ENCODE results near the gene QSOX2.

Gene QSOX2

GRCh38 chr9:136218271-136218670 lies 27.3 kb downstream of the QSOX2 start:
- H3K27me3 Mint-ChIP-seq, result no peaks in the 10 kb centered on the region
- no peaks in the 10 kb centered on the region for H3K9me3 Mint-ChIP-seq
- peaks cover 87% of the 10 kb centered on the region for H3K36me3 Mint-ChIP-seq
- H3K27ac Mint-ChIP-seq, result no peak overlapping the region
- no peak for ATAC-seq
- no peak overlapping the region for H3K4me3 Mint-ChIP-seq
- peaks cover 14% of the 10 kb centered on the region for H3K4me1 Mint-ChIP-seq

DNA sequence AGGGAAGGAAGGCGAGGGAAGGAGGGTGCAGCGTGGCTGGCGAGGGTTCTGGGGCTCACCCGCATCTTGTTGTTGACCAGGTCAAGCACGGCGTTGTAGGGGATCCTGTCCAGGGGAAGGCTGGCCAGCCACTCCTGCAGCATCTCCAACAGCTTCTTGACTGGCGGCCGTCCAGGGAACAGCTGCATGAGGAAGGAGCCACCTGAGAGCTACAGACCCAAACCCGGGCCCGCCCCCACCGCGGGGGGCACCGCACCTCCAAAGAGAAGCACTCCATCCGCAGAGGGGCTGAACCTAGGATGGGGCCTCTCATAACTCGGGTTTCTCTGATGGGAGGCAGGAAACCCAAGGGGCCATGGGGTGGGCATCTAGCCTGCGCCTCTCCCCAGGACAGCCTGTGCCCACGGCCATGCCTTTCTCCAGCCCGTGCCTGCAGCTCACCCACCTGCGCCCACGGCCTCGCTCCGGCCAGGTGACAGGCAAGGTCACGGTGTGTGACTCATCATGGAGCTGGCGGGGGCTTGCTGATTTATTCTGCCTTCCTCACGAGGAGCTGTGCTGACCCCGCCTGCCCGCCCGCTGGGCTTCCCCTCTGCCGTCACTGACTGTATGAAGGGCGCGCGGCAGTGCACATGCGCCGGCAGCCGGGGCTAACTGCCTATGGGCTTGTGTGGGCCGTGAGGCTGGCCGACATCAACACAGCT lies 28.9 kb downstream of the QSOX2 start:
- no peak for ATAC-seq
- H3K27me3 Mint-ChIP-seq, result no peaks in the 10 kb centered on the region
- H3K9me3 Mint-ChIP-seq, result no peaks in the 10 kb centered on the region
- H3K4me3 Mint-ChIP-seq, result no peak overlapping the region
- H3K36me3 Mint-ChIP-seq, result peaks cover 87% of the 10 kb centered on the region
- peaks cover 21% of the 10 kb centered on the region for H3K4me1 Mint-ChIP-seq
- no peak overlapping the region for H3K27ac Mint-ChIP-seq

GRCh38 chr9:136213733-136214132 lies 31.9 kb downstream of the QSOX2 start:
- ATAC-seq, result no peak
- Mint-ChIP-seq H3K27me3 (no peaks in the 10 kb centered on the region), H3K36me3 (peaks cover 79% of the 10 kb centered on the region), H3K27ac (no peak overlapping the region), H3K4me1 (peaks cover 14% of the 10 kb centered on the region), H3K9me3 (no peaks in the 10 kb centered on the region), H3K4me3 (no peak overlapping the region)

GRCh38 chr9:136212345-136212950 lies 33.2 kb downstream of the QSOX2 start:
- H3K27me3 Mint-ChIP-seq, result no peaks in the 10 kb centered on the region
- H3K36me3 Mint-ChIP-seq, result peaks cover 80% of the 10 kb centered on the region
- no peak overlapping the region for H3K4me3 Mint-ChIP-seq
- peaks cover 15% of the 10 kb centered on the region for H3K4me1 Mint-ChIP-seq
- peak overlapping the region; percentile 44 for H3K27ac Mint-ChIP-seq
- no peaks in the 10 kb centered on the region for H3K9me3 Mint-ChIP-seq
- no peak for ATAC-seq

GRCh38 chr9:136211441-136212344 lies 33.9 kb downstream of the QSOX2 start:
- Mint-ChIP-seq H3K27me3 (no peaks in the 10 kb centered on the region), H3K4me3 (no peak overlapping the region), H3K4me1 (peaks cover 22% of the 10 kb centered on the region), H3K27ac (peak overlapping the region; percentile 44), H3K9me3 (no peaks in the 10 kb centered on the region), H3K36me3 (peaks cover 87% of the 10 kb centered on the region)
- peak; percentile 53 for ATAC-seq

DNA sequence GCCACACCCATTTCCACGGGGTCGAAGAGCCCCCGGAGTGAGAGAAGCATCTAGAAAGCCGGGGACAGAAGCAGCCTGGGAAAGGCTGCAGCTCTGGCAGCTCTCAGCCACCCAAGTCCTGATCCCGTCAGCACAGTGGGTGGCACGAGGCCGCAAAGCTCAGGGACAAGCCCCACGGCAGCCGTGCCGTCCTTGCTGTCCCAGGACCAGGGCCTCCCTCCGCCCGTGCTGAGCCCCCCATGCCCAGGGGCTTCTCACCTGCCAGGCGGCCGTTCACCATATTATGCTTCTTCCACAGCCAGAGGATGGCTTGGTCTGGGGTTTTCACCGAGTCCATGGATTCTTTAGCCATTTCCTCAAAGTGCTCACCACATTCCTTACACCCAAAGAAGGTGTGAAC lies 34.6 kb downstream of the QSOX2 start:
- Mint-ChIP-seq H3K4me1 (peaks cover 25% of the 10 kb centered on the region), H3K4me3 (no peak overlapping the region), H3K36me3 (peaks cover 88% of the 10 kb centered on the region), H3K9me3 (no peaks in the 10 kb centered on the region), H3K27me3 (no peaks in the 10 kb centered on the region), H3K27ac (no peak overlapping the region)
- ATAC-seq, result no peak

DNA sequence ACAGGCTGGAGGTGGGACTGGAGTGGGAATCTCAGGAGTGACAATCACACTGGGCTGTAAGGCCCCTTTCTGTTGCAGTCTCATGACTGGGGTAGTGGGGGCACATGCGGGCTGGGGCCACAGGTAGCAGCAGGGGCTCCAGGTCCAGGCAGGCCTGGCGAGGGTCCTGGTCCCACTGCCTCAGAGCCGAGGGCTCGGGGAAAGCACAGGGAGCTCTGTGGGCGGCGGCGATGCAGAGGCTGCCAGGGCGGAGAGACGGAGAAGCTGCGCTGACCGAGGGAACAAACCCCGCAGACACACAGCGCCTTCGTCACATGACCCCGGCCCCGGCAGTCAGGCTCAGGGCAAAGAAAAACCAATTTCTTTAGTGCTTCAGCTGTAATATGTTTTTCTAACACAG lies 35.3 kb downstream of the QSOX2 start:
- H3K4me1 Mint-ChIP-seq, result peaks cover 25% of the 10 kb centered on the region
- no peaks in the 10 kb centered on the region for H3K9me3 Mint-ChIP-seq
- no peak overlapping the region for H3K4me3 Mint-ChIP-seq
- ATAC-seq, result no peak
- H3K36me3 Mint-ChIP-seq, result peaks cover 85% of the 10 kb centered on the region
- H3K27me3 Mint-ChIP-seq, result peaks cover 5% of the 10 kb centered on the region
- H3K27ac Mint-ChIP-seq, result no peak overlapping the region

DNA sequence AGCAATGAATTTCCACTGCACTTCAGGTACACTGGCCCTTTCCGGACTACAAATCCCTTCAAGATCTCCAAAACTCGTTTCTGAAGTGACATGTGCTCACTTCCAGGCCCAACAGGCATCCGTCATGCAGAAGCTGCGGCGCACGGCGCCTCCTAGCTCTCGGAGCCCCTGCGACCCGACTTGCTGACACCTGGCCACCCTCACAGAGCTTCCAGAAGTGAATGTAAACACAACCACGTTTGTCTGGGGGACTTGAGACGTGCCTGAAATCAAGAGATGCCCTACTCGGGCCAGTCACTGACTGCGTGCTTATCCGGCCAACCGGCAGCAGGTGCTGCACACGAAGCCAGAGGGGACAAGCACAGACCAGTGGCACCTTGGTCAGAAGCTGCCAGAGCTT lies 35.8 kb downstream of the QSOX2 start:
- Mint-ChIP-seq H3K36me3 (peaks cover 80% of the 10 kb centered on the region), H3K27ac (no peak overlapping the region), H3K4me3 (no peak overlapping the region), H3K9me3 (no peaks in the 10 kb centered on the region), H3K4me1 (peaks cover 25% of the 10 kb centered on the region), H3K27me3 (peaks cover 10% of the 10 kb centered on the region)
- no peak for ATAC-seq

DNA sequence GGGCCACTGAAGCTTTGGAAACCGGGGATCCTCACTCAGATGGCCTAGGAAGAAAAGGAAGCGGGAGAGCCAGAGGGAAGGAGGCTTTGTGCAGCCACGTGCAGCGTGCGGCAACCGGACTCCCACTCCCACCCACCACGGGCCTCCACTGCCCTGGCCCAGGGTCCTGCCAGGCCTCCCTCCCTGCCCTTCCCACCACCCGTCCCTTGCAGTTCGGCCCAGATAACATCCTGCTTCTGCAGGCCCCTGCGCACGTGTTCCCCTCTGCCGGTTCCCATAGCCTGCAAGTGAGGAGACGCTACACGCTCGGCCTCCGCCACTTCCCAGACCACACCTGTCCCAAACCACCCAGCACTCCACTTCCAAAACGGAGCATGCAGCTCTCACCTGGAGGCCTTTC lies 36.4 kb downstream of the QSOX2 start:
- Mint-ChIP-seq H3K4me1 (peaks cover 25% of the 10 kb centered on the region), H3K27ac (no peak overlapping the region), H3K9me3 (no peaks in the 10 kb centered on the region), H3K4me3 (no peak overlapping the region), H3K36me3 (peaks cover 74% of the 10 kb centered on the region), H3K27me3 (peaks cover 14% of the 10 kb centered on the region)
- no peak for ATAC-seq

GRCh38 chr9:136208675-136209074 lies 36.9 kb downstream of the QSOX2 start:
- H3K36me3 Mint-ChIP-seq, result peaks cover 69% of the 10 kb centered on the region
- no peak overlapping the region for H3K4me3 Mint-ChIP-seq
- no peaks in the 10 kb centered on the region for H3K9me3 Mint-ChIP-seq
- peaks cover 28% of the 10 kb centered on the region for H3K4me1 Mint-ChIP-seq
- H3K27ac Mint-ChIP-seq, result no peak overlapping the region
- no peak for ATAC-seq
- H3K27me3 Mint-ChIP-seq, result peaks cover 19% of the 10 kb centered on the region

GRCh38 chr9:136207616-136208015 lies 38.0 kb downstream of the QSOX2 start:
- ATAC-seq, result no peak
- Mint-ChIP-seq H3K27me3 (peaks cover 28% of the 10 kb centered on the region), H3K27ac (no peak overlapping the region), H3K4me3 (no peak overlapping the region), H3K4me1 (peaks cover 33% of the 10 kb centered on the region), H3K9me3 (no peaks in the 10 kb centered on the region), H3K36me3 (peaks cover 58% of the 10 kb centered on the region)

DNA sequence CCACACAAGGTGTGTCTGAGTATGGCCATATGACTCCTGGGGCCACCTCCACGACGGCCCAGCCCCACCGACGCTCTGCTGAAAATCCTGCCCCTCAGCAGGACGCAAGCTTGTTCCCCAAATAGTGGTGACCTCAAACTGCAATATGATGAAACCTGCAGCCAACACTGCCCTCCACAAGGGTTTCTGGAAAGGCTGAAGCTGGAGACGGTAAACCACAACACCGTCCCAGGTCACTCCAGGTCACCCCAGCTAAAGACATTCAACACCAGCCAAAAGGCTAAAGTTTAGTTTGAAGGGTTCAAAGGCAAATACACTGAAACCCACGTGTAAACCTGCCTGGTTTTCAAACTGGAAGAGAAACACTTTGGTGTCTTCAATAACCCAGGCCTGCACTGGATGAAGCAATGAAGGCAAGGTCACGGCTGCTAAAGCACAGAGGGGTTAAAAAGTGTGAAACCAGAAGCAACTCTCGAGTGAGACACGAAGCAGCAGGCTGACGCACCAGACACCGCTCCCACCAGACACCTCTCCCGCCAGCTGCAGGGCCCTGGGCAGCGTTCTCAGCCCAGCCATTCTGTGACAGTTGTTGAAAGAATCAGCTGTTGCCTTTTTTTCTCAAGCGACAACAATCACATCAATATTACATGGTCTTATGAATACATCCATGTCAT lies 38.9 kb downstream of the QSOX2 start:
- ATAC-seq, result no peak
- Mint-ChIP-seq H3K4me3 (no peak overlapping the region), H3K4me1 (peaks cover 24% of the 10 kb centered on the region), H3K36me3 (peaks cover 49% of the 10 kb centered on the region), H3K27me3 (peaks cover 37% of the 10 kb centered on the region), H3K27ac (no peak overlapping the region), H3K9me3 (no peaks in the 10 kb centered on the region)

DNA sequence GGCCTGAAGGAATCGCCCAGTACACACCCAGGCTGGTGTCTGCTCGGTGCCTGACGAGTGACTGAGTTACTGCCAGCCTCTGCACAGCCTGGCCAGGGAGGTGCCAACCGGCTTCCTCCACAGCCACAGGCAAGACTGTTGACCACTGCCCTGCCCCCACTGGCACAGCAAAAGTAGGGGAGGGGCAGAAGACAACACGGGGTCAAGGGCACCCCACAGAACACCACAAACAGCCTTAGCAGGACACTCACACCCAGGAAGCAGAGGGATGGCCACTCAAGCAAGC lies 40.0 kb downstream of the QSOX2 start:
- ATAC-seq, result no peak
- H3K27me3 Mint-ChIP-seq, result peaks cover 44% of the 10 kb centered on the region
- H3K27ac Mint-ChIP-seq, result no peak overlapping the region
- no peak overlapping the region for H3K4me3 Mint-ChIP-seq
- peaks cover 44% of the 10 kb centered on the region for H3K36me3 Mint-ChIP-seq
- H3K4me1 Mint-ChIP-seq, result peaks cover 21% of the 10 kb centered on the region
- H3K9me3 Mint-ChIP-seq, result no peaks in the 10 kb centered on the region

DNA sequence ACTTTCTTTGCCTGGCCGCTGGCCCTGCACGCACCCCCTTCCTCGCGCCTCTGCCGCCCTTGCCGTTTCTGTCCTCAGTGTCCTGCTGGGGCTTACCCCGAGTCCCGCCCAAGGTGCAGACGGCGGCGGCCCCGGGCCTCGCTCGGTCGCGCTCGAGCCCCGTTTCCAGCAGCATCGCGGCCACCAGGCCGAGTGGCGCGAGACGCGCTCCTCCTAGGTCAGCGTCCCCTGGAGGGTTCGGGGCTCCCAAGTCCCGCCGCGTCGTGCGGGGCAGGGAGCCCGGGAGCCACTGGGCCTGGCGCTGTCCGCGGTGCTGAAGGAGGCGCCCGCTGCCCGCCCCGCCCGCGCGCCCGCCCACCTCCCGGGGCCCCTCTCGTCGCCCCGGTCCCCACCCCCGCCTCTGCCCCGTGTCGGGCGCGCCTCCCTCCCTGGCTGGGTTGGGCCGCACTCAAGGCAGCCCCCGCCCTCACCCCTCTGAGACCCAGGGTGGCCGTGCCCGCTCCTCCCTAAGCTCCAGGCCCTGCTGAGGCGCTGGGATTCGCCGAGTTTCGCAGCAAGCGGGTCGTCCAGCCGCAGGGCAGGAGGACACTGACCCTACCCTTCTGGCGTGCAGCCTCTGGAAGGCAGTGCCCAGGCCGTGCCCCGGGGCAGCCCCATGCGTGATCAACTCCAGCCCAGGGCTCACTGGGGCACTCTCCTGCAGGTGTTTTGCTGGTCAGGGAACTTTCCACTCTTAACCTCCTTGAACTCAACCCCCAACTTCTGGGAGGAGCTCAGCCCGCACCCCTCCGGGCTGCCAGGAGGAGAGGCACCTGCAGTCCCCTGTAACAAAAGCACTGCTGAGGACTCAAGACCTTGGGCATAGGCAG lies 40.5 kb downstream of the QSOX2 start, which contains the start of gene LHX3:
Gene LHX3 (minus strand): TSS at position 291 of the 869 bp plus-strand sequence. CDS start 116 bp downstream, at position 175.
- Mint-ChIP-seq H3K36me3 (peaks cover 42% of the 10 kb centered on the region), H3K4me3 (no peak within 1 kb of the TSS), H3K4me1 (peaks cover 21% of the 10 kb centered on the region), H3K27ac (no peak within 1 kb of the TSS), H3K27me3 (peaks cover 50% of the 10 kb centered on the region), H3K9me3 (no peaks in the 10 kb centered on the region)
- ATAC-seq, result peak; percentile 52
